PC-9 (cell line): ENCODE measurements around the gene FHAD1. TPM values are rescaled to one million over a fixed set of nuclear protein-coding genes. Genes with fewer than 3 reads are reported as not detected.

Source experiments
- BruUV-seq: library from RNA; stranded (reverse); fragments of 400-500 nt; replicated peaks from 2 replicates; lab custom pipeline; 2021; lab: Mats Ljungman, UMichigan
- CTCF ChIA-PET: fragments of 300-600 bp; sonication (Branson Sonifier 250); formaldehyde crosslinking; loops from one replicate; lab custom pipeline; 2022; ENCODE audit warnings: antibody characterized with exemption; lab: Charles Lee
- POLR2A ChIA-PET: fragments of 300-600 bp; sonication (Branson Sonifier 250); formaldehyde crosslinking; loops from one replicate; lab custom pipeline; 2022; ENCODE audit warnings: antibody characterized with exemption; ENCODE audit not compliant: unreplicated experiment; lab: Charles Lee
- DNase-seq, 2 experiments: peaks; one replicate each; pipeline versions ENCODE4 v3.0.0 to v3.0.0-alpha.2; 2015 to 2022; ENCODE audit warnings: mixed read lengths in 1 of 2
- H2AFZ ChIP-seq: fragments of 200-600 bp; sonication (generic); 2 replicates; pipeline ENCODE4 v1.8.1; 2017; ENCODE audit warnings: antibody characterized with exemption
- H3F3A ChIP-seq: fragments of 200-600 bp; sonication (generic); 2 replicates; pipeline ENCODE4 v1.8.1; 2017; ENCODE audit warnings: antibody characterized with exemption, mild to moderate bottlenecking, low read depth; ENCODE audit not compliant: insufficient read depth
- H3K27ac ChIP-seq: fragments of 200-600 bp; sonication (generic); 2 replicates; pipeline ENCODE4 v1.6.1; 2016; ENCODE audit warnings: mixed run types
- H3K27me3 ChIP-seq: fragments of 200-600 bp; sonication (generic); 2 replicates; pipeline ENCODE4 v1.6.1; 2016; ENCODE audit warnings: low read depth, mixed run types; ENCODE audit not compliant: insufficient read depth
- H3K36me3 ChIP-seq: fragments of 200-600 bp; sonication (generic); 2 replicates; pipeline ENCODE4 v1.6.1; 2016; ENCODE audit warnings: low read depth, mixed run types
- H3K4me1 ChIP-seq: fragments of 200-600 bp; sonication (generic); replicated peaks from 2 replicates; pipeline ENCODE4 v1.6.1; 2016; ENCODE audit warnings: mixed run types; ENCODE audit not compliant: insufficient read depth
- H3K4me2 ChIP-seq: fragments of 200-600 bp; sonication (generic); 2 replicates; pipeline ENCODE4 v1.6.1; 2017; ENCODE audit warnings: mixed run types
- H3K4me3 ChIP-seq: fragments of 200-600 bp; sonication (generic); 2 replicates; pipeline ENCODE4 v1.6.1; 2016; ENCODE audit warnings: mixed run types
- H3K79me2 ChIP-seq: fragments of 200-600 bp; sonication (generic); 2 replicates; pipeline ENCODE4 v1.6.1; 2017; ENCODE audit warnings: low read depth, mixed run types
- H3K9me2 ChIP-seq: fragments of 200-600 bp; sonication (generic); 2 replicates; pipeline ENCODE4 v1.8.1; 2017; ENCODE audit warnings: mild to moderate bottlenecking; ENCODE audit not compliant: insufficient read depth
- H3K9me3 ChIP-seq: fragments of 200-600 bp; sonication (generic); 2 replicates; pipeline ENCODE4 v1.8.1; 2016; ENCODE audit warnings: low read depth; ENCODE audit not compliant: insufficient read depth
- H4K20me1 ChIP-seq: fragments of 200-600 bp; sonication (generic); 2 replicates; pipeline ENCODE4 v1.8.1; 2017; ENCODE audit not compliant: insufficient read depth
- EZH2 ChIP-seq: fragments of 200-600 bp; sonication (generic); IDR thresholded peaks from 2 replicates; pipeline ENCODE4 v1.8.0; 2017; ENCODE audit warnings: antibody characterized with exemption, low read depth
- intact Hi-C: fragments of 100-400 bp; cut with micrococcal nuclease; formaldehyde crosslinking; loops from one replicate; pipeline ENCODE4 v1.10.0; 2022; ENCODE audit not compliant: unreplicated experiment
- total RNA-seq: library from RNA; stranded (reverse); gene quantifications from 2 replicates; pipeline ENCODE4 v1.2.3, GENCODE V29; 2021
- TF ChIP-seq, protein P1 (sequence below): fragments of 200-600 bp; sonication (generic); conservative IDR thresholded peaks from 2 replicates; pipeline ENCODE4 v1.6.1; 2017; ENCODE audit warnings: mixed run types, antibody characterized with exemption, mild to moderate bottlenecking, moderate library complexity

The FHAD1 gene
- total RNA-seq, 1 experiment from 2014 or later, result 6.9 TPM

DNA sequence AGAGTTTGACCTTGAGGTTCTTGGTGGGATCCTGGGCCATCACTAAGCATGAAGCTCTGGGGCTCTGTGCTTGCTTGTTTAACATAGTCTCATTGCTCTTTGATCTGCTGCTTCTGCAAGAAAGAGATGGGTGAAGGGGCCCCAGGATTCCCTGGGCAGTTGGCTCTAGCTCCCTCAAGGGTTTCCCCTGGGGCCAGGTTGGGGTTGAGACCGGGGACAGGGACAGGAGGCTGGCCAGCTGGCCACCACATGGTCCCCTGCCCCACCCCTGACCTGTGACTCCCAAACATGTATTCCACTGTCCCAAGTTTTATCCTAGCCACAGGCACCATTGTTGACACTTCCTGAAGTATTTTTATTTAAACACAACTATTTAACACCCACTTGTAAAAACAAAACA is 69.5 kb downstream of the FHAD1 start:
- Histone ChIP-seq H3K27me3 (no peaks in the 10 kb centered on the region), H3K4me1 (no peaks in the 10 kb centered on the region), H2AFZ (no peak overlapping the region), H3K4me3 (no peak overlapping the region), H3K36me3 (no peaks in the 10 kb centered on the region), H3K4me2 (no peak overlapping the region), H3F3A (no peaks in the 10 kb centered on the region), H3K79me2 (no peaks in the 10 kb centered on the region), H3K9me3 (no peaks in the 10 kb centered on the region), H3K27ac (no peak overlapping the region), H4K20me1 (no peaks in the 10 kb centered on the region), H3K9me2 (no peaks in the 10 kb centered on the region)
- ChIA-PET CTCF (no interaction called here), POLR2A (no interaction called here)
- BruUV-seq, result no TSS peak
- intact Hi-C loops, result no loop called here
- no peak for DNase-seq
- TF ChIP-seq EZH2, result no peak
- TF ChIP-seq, protein P1, sequence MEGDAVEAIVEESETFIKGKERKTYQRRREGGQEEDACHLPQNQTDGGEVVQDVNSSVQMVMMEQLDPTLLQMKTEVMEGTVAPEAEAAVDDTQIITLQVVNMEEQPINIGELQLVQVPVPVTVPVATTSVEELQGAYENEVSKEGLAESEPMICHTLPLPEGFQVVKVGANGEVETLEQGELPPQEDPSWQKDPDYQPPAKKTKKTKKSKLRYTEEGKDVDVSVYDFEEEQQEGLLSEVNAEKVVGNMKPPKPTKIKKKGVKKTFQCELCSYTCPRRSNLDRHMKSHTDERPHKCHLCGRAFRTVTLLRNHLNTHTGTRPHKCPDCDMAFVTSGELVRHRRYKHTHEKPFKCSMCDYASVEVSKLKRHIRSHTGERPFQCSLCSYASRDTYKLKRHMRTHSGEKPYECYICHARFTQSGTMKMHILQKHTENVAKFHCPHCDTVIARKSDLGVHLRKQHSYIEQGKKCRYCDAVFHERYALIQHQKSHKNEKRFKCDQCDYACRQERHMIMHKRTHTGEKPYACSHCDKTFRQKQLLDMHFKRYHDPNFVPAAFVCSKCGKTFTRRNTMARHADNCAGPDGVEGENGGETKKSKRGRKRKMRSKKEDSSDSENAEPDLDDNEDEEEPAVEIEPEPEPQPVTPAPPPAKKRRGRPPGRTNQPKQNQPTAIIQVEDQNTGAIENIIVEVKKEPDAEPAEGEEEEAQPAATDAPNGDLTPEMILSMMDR, result no peak

DNA sequence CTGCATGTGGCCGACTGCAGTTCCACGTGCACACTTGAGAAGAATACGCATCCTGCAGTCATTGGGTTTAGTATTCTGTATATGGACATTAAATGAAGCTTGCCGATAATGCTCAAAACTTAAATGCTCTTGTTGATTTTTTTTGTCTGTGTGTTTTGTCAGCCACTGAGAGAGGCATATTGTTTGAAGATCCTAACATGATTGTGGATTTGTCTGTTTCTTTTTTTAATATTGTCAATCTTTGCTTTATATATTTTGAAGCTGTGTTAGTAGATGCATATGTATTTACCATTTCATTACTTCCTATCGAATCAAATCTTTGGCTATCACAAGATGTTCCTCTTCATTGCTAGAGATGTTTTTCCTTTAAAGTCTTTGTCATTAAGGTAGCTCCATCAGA is 73.2 kb downstream of the FHAD1 start:
- Histone ChIP-seq H3K4me2 (no peak overlapping the region), H4K20me1 (no peaks in the 10 kb centered on the region), H2AFZ (no peak overlapping the region), H3K36me3 (no peaks in the 10 kb centered on the region), H3K4me1 (no peaks in the 10 kb centered on the region), H3K79me2 (no peaks in the 10 kb centered on the region), H3F3A (no peaks in the 10 kb centered on the region), H3K9me2 (no peaks in the 10 kb centered on the region), H3K9me3 (no peaks in the 10 kb centered on the region), H3K27me3 (no peaks in the 10 kb centered on the region), H3K4me3 (no peak overlapping the region), H3K27ac (no peak overlapping the region)
- DNase-seq, result no peak
- BruUV-seq, result no TSS peak
- intact Hi-C loops, result loop anchor here (10.0 kb wide), 1 partner anchor 205 kb away; the partner anchor contains the start of genes CASP9 and DNAJC16
- CTCF ChIA-PET, result interaction anchor here (1.2 kb wide), 1 partner anchor 11 kb away, joined by 6 read pairs; no protein-coding TSS in a partner anchor
- TF ChIP-seq, protein P1, result no peak
- no peak for TF ChIP-seq EZH2
- POLR2A ChIA-PET, result interaction anchor here (0.6 kb wide), 1 partner anchor 47 kb away, joined by 4 read pairs; no protein-coding TSS in a partner anchor

DNA sequence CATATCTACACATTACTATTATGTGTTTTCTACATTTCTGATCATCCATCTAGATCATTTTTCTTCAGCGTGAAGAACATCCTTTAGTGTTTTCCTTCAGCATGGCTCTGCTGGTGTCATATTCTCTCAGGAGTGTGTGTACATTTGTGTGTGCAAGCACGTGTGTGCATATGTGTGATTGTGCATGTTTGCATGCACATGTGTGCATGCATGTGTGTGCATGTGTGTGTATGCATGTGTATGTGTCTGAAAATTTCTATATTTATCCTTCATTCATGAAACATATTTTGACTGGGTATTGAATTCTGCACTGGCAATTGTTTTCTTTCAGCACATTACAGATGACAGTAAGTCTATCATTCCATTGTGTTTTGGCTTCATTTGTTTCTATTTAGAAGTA is 74.6 kb downstream of the FHAD1 start:
- POLR2A ChIA-PET, result no interaction called here
- intact Hi-C loops, result loop anchor here (10.0 kb wide), 1 partner anchor 203 kb away; the partner anchor contains the start of genes CASP9 and DNAJC16
- TF ChIP-seq, protein P1, result no peak
- TF ChIP-seq EZH2, result no peak
- Histone ChIP-seq H3K27ac (no peak overlapping the region), H3K9me3 (no peaks in the 10 kb centered on the region), H3F3A (no peaks in the 10 kb centered on the region), H3K4me3 (no peak overlapping the region), H4K20me1 (no peaks in the 10 kb centered on the region), H3K9me2 (no peaks in the 10 kb centered on the region), H3K79me2 (no peaks in the 10 kb centered on the region), H3K4me2 (no peak overlapping the region), H3K36me3 (no peaks in the 10 kb centered on the region), H3K4me1 (no peaks in the 10 kb centered on the region), H3K27me3 (no peaks in the 10 kb centered on the region), H2AFZ (no peak overlapping the region)
- DNase-seq, result no peak
- CTCF ChIA-PET, result no interaction called here
- BruUV-seq, result no TSS peak
